Activated CD4-positive, alpha-beta T cell treated with anti-CD3 and anti-CD28 coated beads, Interleukin-10, Interleukin-2, amounts not matched to agents 100 ng/mL and 50 ng/mL, durations not matched to agents 16 hours and 8 hours (primary cell): Measurements from ENCODE around the gene CRTC1.

Source experiments
- DNase-seq: peaks from one replicate; pipeline ENCODE4 v3.0.0-alpha.2; 2020

Gene CRTC1

GRCh38 chr19:18750295-18750970, 67.0 kb downstream of the CRTC1 start:
- no peak for DNase-seq

GRCh38 chr19:18751571-18751970, 68.1 kb downstream of the CRTC1 start:
- no peak for DNase-seq

GRCh38 chr19:18754501-18754900, 71.0 kb downstream of the CRTC1 start:
- DNase-seq, result no peak

- no peak for DNase-seq
Observed at GRCh38 chr19:18756896-18757295, 73.4 kb downstream of the CRTC1 start.

GRCh38 chr19:18759304-18759994, 76.0 kb downstream of the CRTC1 start:
- no peak for DNase-seq

- no peak for DNase-seq
Observed at GRCh38 chr19:18759995-18760426, 76.5 kb downstream of the CRTC1 start.

- no peak for DNase-seq
Observed at GRCh38 chr19:18760440-18761383, 77.2 kb downstream of the CRTC1 start.

GRCh38 chr19:18761531-18762110, 78.1 kb downstream of the CRTC1 start:
- DNase-seq, result no peak

GRCh38 chr19:18762125-18763023, 78.9 kb downstream of the CRTC1 start:
- DNase-seq, result no peak

- DNase-seq, result no peak
Observed at GRCh38 chr19:18763674-18764590, 80.5 kb downstream of the CRTC1 start.

GRCh38 chr19:18764591-18765051, 81.1 kb downstream of the CRTC1 start:
- no peak for DNase-seq

GRCh38 chr19:18765224-18765623, 81.7 kb downstream of the CRTC1 start:
- no peak for DNase-seq

GRCh38 chr19:18768046-18768771, 84.7 kb downstream of the CRTC1 start:
- DNase-seq, result no peak

GRCh38 chr19:18768997-18769891, 85.8 kb downstream of the CRTC1 start:
- DNase-seq, result no peak

- DNase-seq, result no peak
Observed at GRCh38 chr19:18769989-18770528, 86.6 kb downstream of the CRTC1 start.

- no peak for DNase-seq
Observed at GRCh38 chr19:18770663-18771327, 87.3 kb downstream of the CRTC1 start.

GRCh38 chr19:18771328-18772242, 88.1 kb downstream of the CRTC1 start:
- no peak for DNase-seq
